Stimulated activated CD8-positive, alpha-beta memory T cell treated with anti-CD3 and anti-CD28 coated beads, Interleukin-12 subunit alpha, Interleukin-12 subunit beta, amount 100 ng/mL, for 24 hours (primary cell): ENCODE results near the gene NUP188.
A peak's percentile ranks its signal among the peaks of the same experiment; 100 is the strongest.

Experiments used
- DNase-seq: peaks from one replicate; pipeline ENCODE4 v3.0.0-alpha.2; 2020; ENCODE audit errors: extremely low read depth

Gene NUP188

DNA sequence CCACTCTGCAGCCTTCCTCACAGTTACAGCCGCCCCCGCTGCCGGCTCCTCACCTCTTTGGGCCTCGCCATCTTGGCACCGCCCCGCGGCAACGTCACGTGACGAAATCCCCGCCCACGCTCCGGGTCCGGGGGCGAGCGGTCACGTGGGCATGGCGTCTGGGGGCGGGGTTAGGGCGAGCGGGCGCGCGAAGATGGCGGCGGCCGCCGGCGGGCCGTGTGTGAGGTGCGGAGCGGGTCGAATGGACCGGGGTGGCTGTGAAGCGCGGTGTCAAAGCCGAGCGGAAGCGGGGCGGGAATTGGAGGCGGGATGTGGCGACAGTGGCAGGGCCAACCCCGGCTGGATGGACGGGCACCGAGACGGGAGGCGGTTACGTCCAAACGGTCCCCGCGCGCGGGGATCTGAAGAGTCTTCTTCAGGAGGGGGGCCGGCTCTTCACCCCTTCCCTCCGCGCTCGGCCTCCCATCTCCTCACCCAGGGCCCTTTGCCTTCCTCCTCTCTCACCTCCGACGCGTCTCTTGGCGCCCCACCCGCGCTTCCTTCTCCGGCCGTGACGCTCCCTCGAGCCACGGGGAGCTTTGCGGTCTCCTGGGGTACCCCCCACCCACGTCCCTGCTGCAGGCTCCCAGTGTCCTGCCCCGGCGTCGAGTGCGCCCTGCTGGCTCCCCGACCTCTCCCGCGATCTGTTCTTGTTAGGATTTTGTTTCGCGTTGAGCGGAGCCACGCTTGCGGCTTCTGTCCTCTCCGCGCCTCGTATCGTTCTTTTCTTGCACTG is at the start of gene NUP188, which contains the start of gene DOLK:
TSS of gene NUP188 (plus strand) at position 173 of the 775 bp plus-strand sequence. CDS start at position 194, 21 bp downstream.
TSS of gene DOLK (minus strand) at position 77 of the 775 bp plus-strand sequence. CDS start 300 bp downstream, outside the sequence.
- peak; percentile 99 for DNase-seq

DNA sequence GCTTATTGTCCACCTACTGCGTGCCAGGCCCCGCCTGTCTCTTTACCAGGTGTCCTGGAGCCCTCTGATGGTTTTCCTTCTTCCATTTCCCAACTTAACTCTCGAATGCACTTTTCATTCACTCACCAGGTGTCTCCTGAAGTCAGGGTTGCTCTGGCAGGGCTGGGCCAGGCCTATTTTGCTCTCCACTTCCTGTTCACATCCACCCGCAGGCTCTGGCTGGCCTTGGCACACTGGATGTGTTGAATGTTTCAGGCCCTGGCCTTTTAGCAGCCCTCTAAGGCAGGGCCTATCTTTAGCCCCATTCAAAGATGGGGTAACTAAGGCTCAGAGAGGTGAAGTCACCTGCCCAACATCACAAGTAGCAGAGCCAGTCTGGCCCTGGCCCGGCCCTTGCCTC is 49.1 kb upstream of the NUP188 start:
- no peak for DNase-seq

- no peak for DNase-seq
Measured at GRCh38 chr9:128898845-128899565, 48.5 kb upstream of the NUP188 start.

DNA sequence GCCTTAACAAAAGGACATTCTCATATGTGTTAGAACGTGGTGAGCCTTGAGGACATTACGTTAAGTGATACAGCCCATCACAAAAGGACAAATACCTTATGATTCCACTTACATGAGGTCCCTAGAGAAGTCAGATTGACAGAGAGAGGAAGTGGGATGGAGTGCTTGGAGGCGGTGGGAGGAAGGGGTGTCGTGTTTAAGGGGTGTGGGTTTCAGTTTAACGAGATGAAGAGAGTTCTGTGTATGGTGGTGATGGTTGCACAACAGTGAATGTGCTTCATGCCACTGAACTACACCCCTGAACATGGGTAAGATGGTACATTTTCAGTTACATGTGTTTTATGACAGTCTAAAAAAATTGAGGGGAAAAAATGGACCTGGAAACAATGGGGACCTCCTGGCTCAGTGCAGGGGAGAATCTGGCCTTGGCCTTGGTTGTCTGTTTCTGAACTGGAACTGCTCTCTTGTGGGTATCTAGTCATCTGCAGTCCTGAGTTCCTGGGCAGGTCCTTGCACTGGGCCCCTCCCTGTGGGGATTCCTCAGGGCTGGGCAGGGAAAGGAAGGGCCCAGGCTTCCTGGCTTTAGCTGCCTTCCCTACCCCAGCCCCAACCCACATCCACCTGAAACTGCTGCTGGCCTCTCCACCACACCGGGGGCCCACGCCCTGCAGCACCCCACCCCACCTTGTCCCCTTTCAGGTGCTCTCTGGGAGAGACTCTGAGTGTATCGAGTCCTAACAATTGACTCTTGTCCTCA is 47.8 kb upstream of the NUP188 start:
- DNase-seq: no peak

DNA sequence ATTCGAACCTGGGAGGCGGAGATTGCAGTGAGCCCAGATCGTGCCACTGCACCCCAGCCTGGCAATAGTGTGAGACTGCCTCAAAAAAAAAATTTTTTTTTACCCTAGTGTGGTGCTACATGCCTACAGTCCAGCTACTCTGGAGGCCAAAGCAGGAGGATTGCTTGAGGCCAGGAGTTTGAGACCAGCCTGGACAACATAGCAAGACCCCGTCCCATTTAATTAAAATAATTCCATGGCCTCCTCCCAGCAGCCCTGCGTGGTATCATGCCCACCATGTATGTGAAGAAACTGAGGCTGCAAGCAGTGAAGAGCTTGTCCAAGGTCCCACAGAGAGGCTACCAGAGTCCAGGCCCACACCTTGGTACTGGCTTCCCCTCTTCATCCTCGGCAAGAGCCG is 46.1 kb upstream of the NUP188 start:
- DNase-seq: no peak

GRCh38 chr9:128901822-128902221 is 45.7 kb upstream of the NUP188 start:
- DNase-seq: no peak

DNA sequence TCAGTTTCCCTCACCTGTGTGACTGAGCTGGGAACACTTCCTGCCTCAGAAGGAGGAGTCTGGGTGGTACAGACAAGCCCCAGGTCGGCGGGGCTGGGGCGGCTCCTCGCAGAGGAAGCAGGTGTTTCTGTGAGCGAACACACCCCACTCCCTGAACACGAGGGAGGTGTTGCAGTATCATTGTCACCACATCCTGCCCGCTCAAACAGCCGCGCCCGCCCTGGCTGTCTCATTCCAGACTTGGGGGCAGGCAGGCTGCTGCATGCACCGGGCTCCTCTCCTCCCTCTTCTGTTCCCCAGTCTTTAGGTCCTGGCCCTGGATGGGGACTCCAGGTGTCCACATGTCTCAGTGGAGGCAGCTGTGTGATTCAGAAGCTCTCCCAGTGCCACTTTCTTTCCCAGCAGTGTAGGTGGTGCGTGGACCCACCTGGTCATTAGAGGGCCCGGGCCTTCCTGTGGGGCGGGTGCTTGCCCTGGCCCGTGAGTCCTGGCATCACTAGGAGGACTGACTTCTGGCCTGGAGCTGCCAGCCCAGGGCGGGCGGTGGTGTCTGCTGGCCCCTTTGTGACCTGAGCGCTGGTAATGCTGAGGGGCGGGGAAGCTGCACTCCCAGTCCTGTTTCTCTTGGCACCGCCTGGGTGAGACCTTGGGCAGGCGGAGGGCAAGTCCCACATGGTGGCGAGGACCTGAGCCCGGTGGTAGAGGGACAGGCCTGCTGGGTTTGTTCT is 45.0 kb upstream of the NUP188 start:
- peak; percentile 56 for DNase-seq

GRCh38 chr9:128903079-128903461 is 44.4 kb upstream of the NUP188 start:
- no peak for DNase-seq

- DNase-seq: no peak
Measured at GRCh38 chr9:128903871-128904620, 43.5 kb upstream of the NUP188 start.

GRCh38 chr9:128905964-128906363 is 41.5 kb upstream of the NUP188 start:
- no peak for DNase-seq

GRCh38 chr9:128906741-128907140 is 40.8 kb upstream of the NUP188 start:
- no peak for DNase-seq

- no peak for DNase-seq
Measured at GRCh38 chr9:128908372-128908771, 39.1 kb upstream of the NUP188 start.

DNA sequence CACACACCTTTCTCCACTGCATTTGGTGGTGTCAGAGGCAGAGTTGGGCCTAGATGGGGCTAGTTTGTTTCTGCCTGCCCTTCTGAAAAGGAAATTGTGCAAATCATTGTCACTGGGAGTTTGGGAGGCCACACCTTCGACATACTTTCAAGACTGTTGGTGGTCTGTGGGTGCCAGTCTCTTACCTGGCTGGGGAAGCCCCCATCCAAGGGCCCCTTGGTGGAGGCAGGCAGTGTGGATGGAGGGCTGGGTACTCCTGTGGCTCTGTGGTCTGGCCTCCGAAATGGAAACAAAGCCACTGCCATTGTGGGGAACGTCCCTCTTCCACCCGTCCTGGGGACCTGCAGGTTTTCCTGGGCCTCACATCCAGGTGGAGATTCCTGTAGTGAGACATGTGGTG is 37.6 kb upstream of the NUP188 start:
- DNase-seq: no peak

DNA sequence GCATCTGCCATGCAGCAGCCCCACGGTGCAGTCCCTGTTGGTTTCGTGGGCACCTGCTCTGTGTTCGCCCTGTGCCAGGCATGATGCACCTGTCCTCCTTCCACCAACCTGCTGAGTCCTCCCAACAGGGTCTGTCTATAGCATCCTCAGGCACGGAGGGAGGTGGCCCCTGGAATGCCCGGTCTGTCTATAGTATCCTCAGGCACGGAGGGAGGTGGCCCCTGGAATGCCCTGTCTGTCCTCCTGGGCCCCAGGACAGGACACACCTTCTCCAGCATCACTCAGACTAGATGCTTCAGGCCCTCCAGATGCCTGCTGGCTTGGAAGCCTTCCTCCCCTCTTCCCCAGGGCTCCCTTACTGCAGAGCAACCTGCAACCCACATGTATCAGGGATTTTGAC is 36.6 kb upstream of the NUP188 start:
- no peak for DNase-seq

GRCh38 chr9:128911529-128912035 is 35.9 kb upstream of the NUP188 start:
- DNase-seq: no peak

GRCh38 chr9:128912270-128912853 is 35.1 kb upstream of the NUP188 start:
- no peak for DNase-seq

GRCh38 chr9:128913048-128913900 is 34.2 kb upstream of the NUP188 start:
- DNase-seq: no peak

- no peak for DNase-seq
Measured at GRCh38 chr9:128913995-128914772, 33.3 kb upstream of the NUP188 start.

- no peak for DNase-seq
Measured at GRCh38 chr9:128916204-128916603, 31.3 kb upstream of the NUP188 start.
